ENCODE measurements around the gene KCNJ14. TPM values are rescaled to one million over a fixed set of nuclear protein-coding genes. Genes with fewer than 3 reads are reported as not detected.

KCNJ14 gene
- total and polyA plus RNA-seq, 2 of the 4 experiments (the other 2 are of a cell fraction): 0.18 to 0.39 TPM

DNA sequence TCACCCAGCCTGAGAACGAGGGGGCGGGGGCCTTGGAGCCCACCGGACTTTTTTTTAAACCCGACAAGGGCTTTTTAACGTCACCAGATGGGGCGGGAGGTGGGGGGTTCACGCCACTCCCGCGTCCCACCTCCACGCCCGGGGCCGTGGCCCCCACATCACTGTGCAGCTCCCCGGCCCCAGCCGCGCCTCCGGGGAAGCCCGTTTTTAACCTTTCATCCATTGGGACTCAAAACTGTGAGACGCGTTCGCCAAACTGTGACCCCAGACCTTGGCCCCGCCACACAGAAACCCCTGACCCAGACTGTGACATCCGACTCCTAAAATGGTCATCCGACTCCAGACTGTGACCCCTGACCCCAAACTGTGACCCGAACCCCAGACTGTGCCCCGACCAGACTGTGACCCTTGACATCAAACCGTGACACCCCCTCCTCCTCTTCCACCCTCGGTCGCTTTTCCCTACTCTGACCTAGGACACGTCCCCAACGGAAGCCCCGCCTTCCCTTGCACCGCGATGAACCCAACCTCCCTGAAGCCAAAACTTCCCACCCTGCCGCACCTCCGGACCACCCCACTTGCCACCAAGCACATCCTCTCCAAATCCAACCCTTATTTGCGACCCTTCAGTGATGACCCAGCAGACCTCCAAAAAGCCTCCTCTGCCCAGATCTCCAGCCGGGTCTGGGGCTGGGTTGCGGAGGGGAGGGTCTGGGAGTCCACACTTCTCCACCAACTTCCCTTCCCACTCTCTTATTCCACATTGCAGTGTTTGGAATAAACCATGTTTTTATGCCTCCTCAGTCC, 11.0 kb upstream of the KCNJ14 start:
- TF ChIP-seq CEBPB (IDR thresholded peaks at IDR 0.05; ENCODE audit: low read depth, low read length): no peak
- TF ChIP-seq RAD21 (IDR thresholded peaks at IDR 0.05; ENCODE audit: low read length): no peak
- no peak for TF ChIP-seq FOS (IDR thresholded peaks at IDR 0.05; ENCODE audit: low read depth, low read length)
- no peak for TF ChIP-seq MXI1 (IDR thresholded peaks at IDR 0.05; ENCODE audit: borderline replicate concordance, low read depth, low read length)
- TF ChIP-seq RFX5 (IDR thresholded peaks at IDR 0.05; ENCODE audit: low read depth, low read length): no peak
- TF ChIP-seq BHLHE40 (IDR thresholded peaks at IDR 0.05; ENCODE audit: low read depth, low read length): no peak
- TF ChIP-seq RCOR1 (IDR thresholded peaks at IDR 0.05; ENCODE audit: insufficient replicate concordance, low read length): no peak
- no peak for TF ChIP-seq SMC3 (IDR thresholded peaks at IDR 0.05; ENCODE audit: low read depth, low read length)
- TF ChIP-seq, protein P1, sequence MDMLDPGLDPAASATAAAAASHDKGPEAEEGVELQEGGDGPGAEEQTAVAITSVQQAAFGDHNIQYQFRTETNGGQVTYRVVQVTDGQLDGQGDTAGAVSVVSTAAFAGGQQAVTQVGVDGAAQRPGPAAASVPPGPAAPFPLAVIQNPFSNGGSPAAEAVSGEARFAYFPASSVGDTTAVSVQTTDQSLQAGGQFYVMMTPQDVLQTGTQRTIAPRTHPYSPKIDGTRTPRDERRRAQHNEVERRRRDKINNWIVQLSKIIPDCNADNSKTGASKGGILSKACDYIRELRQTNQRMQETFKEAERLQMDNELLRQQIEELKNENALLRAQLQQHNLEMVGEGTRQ (IDR thresholded peaks at IDR 0.05; ENCODE audit: low read depth, low read length): no peak
- TF ChIP-seq, protein P2, sequence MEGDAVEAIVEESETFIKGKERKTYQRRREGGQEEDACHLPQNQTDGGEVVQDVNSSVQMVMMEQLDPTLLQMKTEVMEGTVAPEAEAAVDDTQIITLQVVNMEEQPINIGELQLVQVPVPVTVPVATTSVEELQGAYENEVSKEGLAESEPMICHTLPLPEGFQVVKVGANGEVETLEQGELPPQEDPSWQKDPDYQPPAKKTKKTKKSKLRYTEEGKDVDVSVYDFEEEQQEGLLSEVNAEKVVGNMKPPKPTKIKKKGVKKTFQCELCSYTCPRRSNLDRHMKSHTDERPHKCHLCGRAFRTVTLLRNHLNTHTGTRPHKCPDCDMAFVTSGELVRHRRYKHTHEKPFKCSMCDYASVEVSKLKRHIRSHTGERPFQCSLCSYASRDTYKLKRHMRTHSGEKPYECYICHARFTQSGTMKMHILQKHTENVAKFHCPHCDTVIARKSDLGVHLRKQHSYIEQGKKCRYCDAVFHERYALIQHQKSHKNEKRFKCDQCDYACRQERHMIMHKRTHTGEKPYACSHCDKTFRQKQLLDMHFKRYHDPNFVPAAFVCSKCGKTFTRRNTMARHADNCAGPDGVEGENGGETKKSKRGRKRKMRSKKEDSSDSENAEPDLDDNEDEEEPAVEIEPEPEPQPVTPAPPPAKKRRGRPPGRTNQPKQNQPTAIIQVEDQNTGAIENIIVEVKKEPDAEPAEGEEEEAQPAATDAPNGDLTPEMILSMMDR (conservative IDR thresholded peaks at IDR 0.05; ENCODE audit: low read depth, low read length): no peak
- no peak for TF ChIP-seq MAFK (IDR thresholded peaks at IDR 0.05; ENCODE audit: low read depth, low read length)
- ChIA-PET POLR2A (ENCODE audit: unreplicated experiment) (no interaction called here), CTCF (interaction anchor here (0.7 to 1.5 kb wide), 5 partner anchors 16 to 131 kb away, joined by 3 to 4 read pairs (median 3); no protein-coding TSS in a partner anchor)
- H3K36me3 ChIP-seq (ENCODE audit: control insufficient read depth, insufficient read depth, low read length): peaks cover 3% of the 10 kb centered on the region; the same call in 1 of the 2 replicates
- H3K79me1 ChIP-seq (ENCODE audit: low read depth in 1 of 2, low read length in 2 of 2): peaks cover 7 to 24% of the 10 kb centered on the region in 2 experiments
- peaks cover 8% of the 10 kb centered on the region for H3K4me1 ChIP-seq (ENCODE audit: control insufficient read depth, insufficient read depth, low read length)
- 10% methylated on average over 10 of the region's 38 CpGs; no CpG with 5 or more reads in 1 of the 2 experiments for WGBS, 2 experiments (ENCODE audit: extremely low coverage in 2 of 2, insufficient read length in 1 of 2)
- 0 out of 2 replicates have a peak overlapping the region, but pooled peaks have one; percentile 33 for H3K18ac ChIP-seq (ENCODE audit: low read depth, low read length)
- peak overlapping the region; percentile 41; the same call in 1 of the 2 replicates for H3K4ac ChIP-seq (ENCODE audit: low read depth, low read length)
- in situ Hi-C loops (cut with MboI; ENCODE audit: low sequenced_read_pairs) (no loop called here), intact Hi-C loops (cut with micrococcal nuclease) (no loop called here), dilution Hi-C loops (cut with HindIII; ENCODE audit: low sequenced_read_pairs, unreplicated experiment) (no loop called here)
- no peak overlapping the region for H3K56ac ChIP-seq (ENCODE audit: extremely low read depth, insufficient read depth, low read length)
- H2AK9ac ChIP-seq (replicated peaks; ENCODE audit: low read depth, low read length, poor library complexity): peak overlapping the region; percentile 75
- no TSS peak for BruUV-seq (replicated peaks)
- peak overlapping the region; percentile 42; the same call in 1 of the 2 replicates for H3K14ac ChIP-seq (replicated peaks; ENCODE audit: low read depth, low read length)
- peak overlapping the region; percentile 53; the same call in 1 of the 2 replicates for H2AK5ac ChIP-seq (ENCODE audit: low read depth, low read length)
- H2AFZ ChIP-seq (replicated peaks; ENCODE audit: low read length, poor library complexity): peak overlapping the region; percentile 96
- no peak overlapping the region for H2BK15ac ChIP-seq (ENCODE audit: low read depth, low read length)
- no peak overlapping the region for H2BK120ac ChIP-seq (ENCODE audit: low read depth, low read length)
- no peak overlapping the region; the same call in 1 of the 2 replicates for H4K91ac ChIP-seq (ENCODE audit: insufficient read depth, low read depth, low read length)
- no peak overlapping the region for H3K27ac ChIP-seq (ENCODE audit: insufficient read depth, low read length)
- no peak overlapping the region for H2BK5ac ChIP-seq (ENCODE audit: low read depth, low read length, poor library complexity, severe bottlenecking)
- H3K9me1 ChIP-seq (ENCODE audit: insufficient read depth, low read length): peaks cover 4% of the 10 kb centered on the region
- 0 out of 2 replicates have a peak overlapping the region, but pooled peaks have one; percentile 15 for H3K23ac ChIP-seq (ENCODE audit: low read depth, low read length)
- H3K4me3 ChIP-seq (ENCODE audit: insufficient read depth, low read depth, low read length): peak overlapping the region; percentile 53
- H2BK20ac ChIP-seq (ENCODE audit: low read depth, low read length): no peak overlapping the region
- H4K20me1 ChIP-seq (ENCODE audit: insufficient read depth, low read length): no peaks in the 10 kb centered on the region
- H4K5ac ChIP-seq (ENCODE audit: low read depth, low read length): peak overlapping the region; percentile 88
- peak overlapping the region; percentile 15; the same call in 1 of the 2 replicates for H3K9ac ChIP-seq (ENCODE audit: low read depth, low read length)
- H4K8ac ChIP-seq (ENCODE audit: low read depth in 2 of 2, low read length in 2 of 2): peak overlapping the region; percentile 55 to 67; a peak in 3 of 4 replicates
- ATAC-seq (ENCODE audit: low read depth): no peak
- peak overlapping the region; percentile 68 for H3K4me2 ChIP-seq (ENCODE audit: low read depth, low read length)
- peaks cover 19% of the 10 kb centered on the region for H3K27me3 ChIP-seq (ENCODE audit: control insufficient read depth, insufficient read depth, low read length)
- no peaks in the 10 kb centered on the region for H3K9me3 ChIP-seq (ENCODE audit: control insufficient read depth, insufficient read depth, low read length)
- no peak for DNase-seq

All from IMR-90 (cell line).